Activated naive CD4-positive, alpha-beta T cell treated with anti-CD3 and anti-CD28 coated beads, Interleukin-2, amount 10 ng/mL, durations not matched to agents 7 days and 5 days (primary cell): ENCODE data around the gene PLEKHD1.

Experiments used
- CTCF ChIA-PET: fragments of 350-600 bp; sonication (Branson Sonifier 250); formaldehyde crosslinking; loops from one replicate; lab custom pipeline; 2021; ENCODE audit warnings: antibody characterized with exemption; lab: Charles Lee
- DNase-seq: peaks from one replicate; pipeline ENCODE4 v3.0.0-alpha.2; 2020
- H3K27ac Mint-ChIP-seq: one replicate; pipeline ENCODE4 v1.8.0; 2021; ENCODE audit warnings: mild to moderate bottlenecking, moderate library complexity, mixed read lengths
- H3K27me3 Mint-ChIP-seq: one replicate; pipeline ENCODE4 v1.8.0; 2021; ENCODE audit warnings: mild to moderate bottlenecking, mixed read lengths
- H3K36me3 Mint-ChIP-seq: one replicate; pipeline ENCODE4 v1.8.0; 2021; ENCODE audit warnings: mixed read lengths
- H3K4me1 Mint-ChIP-seq: one replicate; pipeline ENCODE4 v1.8.0; 2021; ENCODE audit warnings: mixed read lengths
- H3K4me3 Mint-ChIP-seq: one replicate; pipeline ENCODE4 v1.8.0; 2021; ENCODE audit warnings: mild to moderate bottlenecking, moderate library complexity, mixed read lengths
- H3K9me3 Mint-ChIP-seq: one replicate; pipeline ENCODE4 v1.8.0; 2021; ENCODE audit warnings: mixed read lengths

Gene PLEKHD1

DNA sequence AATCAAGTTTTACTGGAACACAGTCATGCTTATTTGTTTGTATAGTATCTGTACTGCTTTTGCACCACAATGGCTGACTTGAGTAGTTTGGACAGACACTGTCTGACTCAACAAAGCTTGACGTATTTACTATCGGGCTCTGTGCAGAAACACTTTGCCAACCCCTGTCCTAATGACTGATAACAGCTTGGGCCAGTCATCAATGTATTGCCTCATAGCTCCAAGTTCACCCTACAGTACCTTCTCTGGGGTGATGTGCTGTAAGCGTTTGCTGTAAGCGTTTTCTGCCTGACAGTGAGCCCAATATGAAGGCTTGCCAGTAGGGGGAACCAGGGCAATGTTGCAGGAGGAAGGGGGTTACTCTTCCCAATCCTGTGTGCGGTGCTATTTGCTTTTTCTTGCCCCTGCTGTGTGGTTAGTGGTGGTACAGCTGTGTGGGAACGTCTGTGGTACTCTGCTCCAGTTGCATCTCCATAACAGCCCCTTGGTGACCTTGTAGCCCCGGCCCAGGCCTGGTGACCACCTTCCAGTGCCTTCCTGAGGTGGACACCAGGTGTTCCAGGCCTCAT, 95.6 kb downstream of the PLEKHD1 start:
- no peaks in the 10 kb centered on the region for H3K4me1 Mint-ChIP-seq
- H3K36me3 Mint-ChIP-seq, result no peaks in the 10 kb centered on the region
- H3K27me3 Mint-ChIP-seq, result peaks cover 60% of the 10 kb centered on the region
- CTCF ChIA-PET, result interaction anchor here (0.8 to 2.9 kb wide), 12 partner anchors 8 to 448 kb away, joined by 3 to 14 read pairs (median 3); no protein-coding TSS in a partner anchor
- H3K9me3 Mint-ChIP-seq, result no peaks in the 10 kb centered on the region
- peak; percentile 30 for DNase-seq
- H3K27ac Mint-ChIP-seq, result no peak overlapping the region
- H3K4me3 Mint-ChIP-seq, result no peak overlapping the region
